GM18951 (cell line): ENCODE measurements around the gene LFNG.
"Not testable (repeated sequence)": the region's sequence is repeated elsewhere in the genome, so short reads cannot be mapped to it uniquely, and the experiment has no call there.

Source experiments
- POLR2A ChIP-seq: IDR thresholded peaks from 4 replicates; pipeline ENCODE4 v1.6.1; 2011; ENCODE audit warnings: mild to moderate bottlenecking; ENCODE audit not compliant: insufficient read length, insufficient read depth; ENCODE audit errors: extremely low read depth
- in situ Hi-C: fragments of 300-500 bp; cut with MboI; formaldehyde crosslinking; loops from one replicate; pipeline ENCODE4 v1.12.0; 2022; ENCODE audit warnings: low sequenced_read_pairs, mixed read lengths, inconsistent platforms; ENCODE audit not compliant: unreplicated experiment

Gene LFNG

GRCh38 chr7:2553108-2553507 lies 33.5 kb downstream of the LFNG start:
- TF ChIP-seq POLR2A = no peak
- in situ Hi-C loops = no loop called here

GRCh38 chr7:2553831-2554581 lies 34.4 kb downstream of the LFNG start:
- TF ChIP-seq POLR2A = no peak
- in situ Hi-C loops = no loop called here

GRCh38 chr7:2554661-2555111 lies 35.1 kb downstream of the LFNG start:
- TF ChIP-seq POLR2A = no peak
- in situ Hi-C loops = no loop called here

- peak; percentile 92 for TF ChIP-seq POLR2A
- in situ Hi-C loops = no loop called here
Measured at GRCh38 chr7:2555121-2556052, 35.8 kb downstream of the LFNG start, which contains the start of gene BRAT1. TSS of gene BRAT1 (minus strand) at chr7:2555524. CDS start at chr7:2554431, 1,093 bp downstream.

- in situ Hi-C loops = no loop called here
- no peak for TF ChIP-seq POLR2A
Measured at GRCh38 chr7:2558629-2559282, 39.2 kb downstream of the LFNG start, which contains the start of gene IQCE. TSS of gene IQCE (plus strand) at chr7:2558979. CDS start at chr7:2559182, 203 bp downstream.

- TF ChIP-seq POLR2A = no peak
- in situ Hi-C loops = no loop called here
Measured at GRCh38 chr7:2559283-2559950, 39.8 kb downstream of the LFNG start.

GRCh38 chr7:2563955-2564354 lies 44.4 kb downstream of the LFNG start:
- in situ Hi-C loops = not testable (repeated sequence)

- in situ Hi-C loops = no loop called here
- no peak for TF ChIP-seq POLR2A
Measured at GRCh38 chr7:2564970-2565540, 45.5 kb downstream of the LFNG start.

GRCh38 chr7:2566348-2566889 lies 46.8 kb downstream of the LFNG start:
- TF ChIP-seq POLR2A = no peak

GRCh38 chr7:2566890-2567678 lies 47.5 kb downstream of the LFNG start:
- TF ChIP-seq POLR2A = no peak
- in situ Hi-C loops = no loop called here

More at GRCh38 chr7:2566348-2566889, 46.8 kb downstream of the LFNG start:
- in situ Hi-C loops = no loop called here

- no peak for TF ChIP-seq POLR2A
Measured at GRCh38 chr7:2567679-2568278, 48.2 kb downstream of the LFNG start.

GRCh38 chr7:2568521-2569223 lies 49.1 kb downstream of the LFNG start:
- in situ Hi-C loops = no loop called here
- no peak for TF ChIP-seq POLR2A

More at GRCh38 chr7:2567679-2568278, 48.2 kb downstream of the LFNG start:
- in situ Hi-C loops = no loop called here
